Naive thymus-derived CD8-positive, alpha-beta T cell (primary cell): ENCODE data around the gene GAS7. TPM values are rescaled to one million over a fixed set of nuclear protein-coding genes. Genes with fewer than 3 reads are reported as not detected.
"Not testable (repeated sequence)": the region's sequence is repeated elsewhere in the genome, so short reads cannot be mapped to it uniquely, and the experiment has no call there.

Source experiments
- ATAC-seq, 2 donors: fragments of 150-1000 bp; cut with Tn5 transposase in 1 of 2; sonication (Bioruptor Pico), chemical (Tn5 transposase) in 1 of 2; 1 replicate in 1 of 2; 2 replicates in 1 of 2; pipeline ENCODE4 v1.10.0; 2021; ENCODE audit warnings: mild to moderate bottlenecking in 2 of 2, moderate library complexity in 2 of 2
- POLR2A ChIA-PET: fragments of 350-600 bp; sonication (Branson Sonifier 250); formaldehyde crosslinking; loops from one replicate; lab custom pipeline; 2021; ENCODE audit warnings: antibody characterized with exemption; lab: Charles Lee
- DNase-seq, 10 donors: peaks; one replicate each; pipeline versions ENCODE4 v3.0.0 to v3.0.0-alpha.2; 2020 to 2022
- H3K27ac Mint-ChIP-seq, 10 donors: one replicate each; pipeline ENCODE4 v1.8.0; 2020 to 2022; ENCODE audit warnings: mild to moderate bottlenecking in 10 of 10, mixed read lengths in 10 of 10, moderate library complexity in 4 of 10, inconsistent platforms in 1 of 10
- H3K27me3 Mint-ChIP-seq, 5 donors: one replicate each; pipeline ENCODE4 v1.8.0; 2021 to 2022; ENCODE audit warnings: mixed read lengths in 5 of 5
- H3K36me3 Mint-ChIP-seq, 3 donors: one replicate each; pipeline ENCODE4 v1.8.0; 2020 to 2022; ENCODE audit warnings: mixed read lengths in 3 of 3, mild to moderate bottlenecking in 2 of 3, inconsistent platforms in 1 of 3
- H3K4me1 Mint-ChIP-seq, 4 donors: one replicate each; pipeline ENCODE4 v1.8.0; 2021 to 2022; ENCODE audit warnings: mixed read lengths in 4 of 4
- H3K4me3 Mint-ChIP-seq, 10 donors: one replicate each; pipeline ENCODE4 v1.8.0; 2020 to 2022; ENCODE audit warnings: mild to moderate bottlenecking in 10 of 10, mixed read lengths in 10 of 10, moderate library complexity in 6 of 10, inconsistent platforms in 1 of 10
- H3K9me3 Mint-ChIP-seq, 9 donors: one replicate each; pipeline ENCODE4 v1.8.0; 2020 to 2022; ENCODE audit warnings: mixed read lengths in 9 of 9, mild to moderate bottlenecking in 3 of 9, inconsistent platforms in 1 of 9, moderate library complexity in 1 of 9
- polyA plus RNA-seq, 3 donors: library from polyadenylated mRNA; unstranded; fragments of 300-500 nt; fragmentation: Illumina TruSeq; gene quantifications; one replicate each; pipeline ENCODE4 v1.2.3, GENCODE V29; 2021
- total RNA-seq, 8 experiments: library from RNA in 2 of 8; stranded (reverse) in 2 of 8; gene quantifications; one replicate each; pipeline ENCODE4 v1.2.3 and lab custom pipeline; 2021 to 2026

Gene GAS7
- total and polyA plus RNA-seq, 5 experiments from 2014 or later = 0.05 to 2.1 (median 1.4) TPM; not detected in 1

- H3K9me3 Mint-ChIP-seq = peaks cover 0 to 5% (median 0%) of the 10 kb centered on the region in 9 donors
- no peak for ATAC-seq
- no peak overlapping the region for H3K4me3 Mint-ChIP-seq
- no peaks in the 10 kb centered on the region for H3K36me3 Mint-ChIP-seq
- DNase-seq = no peak
- H3K27ac Mint-ChIP-seq = peak overlapping the region in 1 of 10 donors; percentile 38
- H3K27me3 Mint-ChIP-seq = peaks cover 0 to 5% (median 0%) of the 10 kb centered on the region in 5 donors
- POLR2A ChIA-PET = no interaction called here
- H3K4me1 Mint-ChIP-seq = peaks cover 5 to 43% (median 15%) of the 10 kb centered on the region in 4 donors
Measured at GRCh38 chr17:10058921-10059683, 139.3 kb downstream of the GAS7 start.

- H3K9me3 Mint-ChIP-seq, ATAC-seq, H3K27ac Mint-ChIP-seq, H3K4me3 Mint-ChIP-seq, DNase-seq, H3K36me3 Mint-ChIP-seq, H3K27me3 Mint-ChIP-seq, POLR2A ChIA-PET: not testable (repeated sequence)
- peaks cover 0 to 33% (median 2%) of the 10 kb centered on the region in 4 donors for H3K4me1 Mint-ChIP-seq
Measured at GRCh38 chr17:10057466-10057865, 140.9 kb downstream of the GAS7 start.

GRCh38 chr17:10055262-10055975 is 143.0 kb downstream of the GAS7 start:
- POLR2A ChIA-PET = no interaction called here
- DNase-seq = no peak
- Mint-ChIP-seq H3K27ac (peak overlapping the region in 1 of 10 donors; percentile 6), H3K27me3 (peaks cover 0 to 13% (median 0%) of the 10 kb centered on the region in 5 donors), H3K9me3 (peaks cover 0 to 5% (median 0%) of the 10 kb centered on the region in 9 donors), H3K4me1 (peaks cover 0 to 44% (median 5%) of the 10 kb centered on the region in 4 donors), H3K36me3 (no peaks in the 10 kb centered on the region), H3K4me3 (no peak overlapping the region)
- no peak for ATAC-seq

DNA sequence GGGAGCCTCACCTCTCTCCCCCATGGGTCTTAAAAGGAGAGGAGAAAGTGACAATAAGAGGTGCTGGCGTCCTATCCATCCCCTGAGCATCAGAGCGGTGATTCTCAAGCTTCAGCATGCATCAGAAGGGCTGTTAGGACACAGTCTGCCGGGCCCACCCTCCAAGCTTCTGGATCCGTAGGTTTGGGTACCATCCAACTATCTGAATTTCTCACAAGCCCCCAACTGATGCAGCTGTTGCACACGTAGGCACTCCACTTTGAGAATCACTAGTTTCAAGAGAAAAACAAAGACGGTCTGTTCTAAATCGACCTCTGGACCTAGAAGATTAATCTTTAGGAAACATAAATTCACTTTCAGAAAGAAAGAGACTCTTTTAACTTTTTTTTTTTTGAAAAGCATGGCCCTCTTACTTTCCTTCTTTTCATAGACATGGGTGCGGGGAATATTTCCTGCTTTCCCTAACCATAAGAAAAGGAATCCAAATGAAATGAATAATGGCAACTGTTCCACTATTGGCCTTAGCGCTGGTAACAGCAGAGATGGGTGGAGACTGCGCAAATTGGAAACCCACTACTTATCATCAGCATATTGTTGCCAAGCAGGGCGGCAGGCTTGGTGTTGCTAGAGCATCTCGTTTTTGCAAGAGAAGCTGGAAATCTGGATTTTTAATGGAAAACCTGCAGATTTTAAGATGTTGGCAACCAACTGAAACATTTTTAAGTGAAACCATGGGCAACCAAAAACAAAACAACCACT is 144.4 kb downstream of the GAS7 start:
- Mint-ChIP-seq H3K27me3 (peaks cover 0 to 13% (median 0%) of the 10 kb centered on the region in 5 donors), H3K4me3 (no peak overlapping the region), H3K36me3 (no peaks in the 10 kb centered on the region), H3K27ac (no peak overlapping the region), H3K4me1 (peaks cover 0 to 39% (median 5%) of the 10 kb centered on the region in 4 donors), H3K9me3 (peaks cover 0 to 5% (median 0%) of the 10 kb centered on the region in 9 donors)
- no peak for ATAC-seq
- POLR2A ChIA-PET = no interaction called here
- no peak for DNase-seq

DNA sequence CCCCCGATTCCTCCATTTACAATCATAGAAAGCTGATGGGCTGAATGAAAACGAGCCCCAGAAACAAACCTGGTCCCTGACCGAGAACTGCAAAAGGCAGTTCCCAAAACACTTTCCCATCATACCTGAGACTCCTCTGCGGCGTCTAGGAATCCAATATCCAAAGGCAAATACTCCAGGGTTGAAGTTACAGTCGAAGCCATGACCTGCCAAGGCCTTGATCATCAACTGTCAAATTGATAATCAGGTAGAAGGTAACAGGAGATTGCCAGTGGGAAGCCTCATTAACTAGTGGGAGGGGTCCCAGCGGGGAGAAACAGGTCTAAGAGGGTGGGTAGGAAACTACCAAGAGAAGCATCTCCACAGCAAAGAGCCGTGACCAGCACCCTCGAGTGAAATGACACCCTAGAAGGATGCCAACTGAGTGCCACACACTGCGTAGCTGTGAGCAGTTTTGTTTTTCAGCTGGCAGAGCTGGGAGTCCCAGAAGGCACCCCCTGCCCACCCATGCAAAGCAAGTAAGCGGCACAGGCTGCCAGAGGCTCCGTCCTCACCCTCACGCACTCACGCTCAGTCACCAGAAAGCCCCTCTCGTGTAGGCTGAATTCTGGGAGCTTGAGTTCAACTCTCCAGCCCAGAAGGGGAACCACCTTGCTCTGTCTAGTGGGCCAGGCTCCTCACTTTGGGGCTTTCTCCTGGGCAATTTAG is 146.1 kb downstream of the GAS7 start:
- Mint-ChIP-seq H3K27ac (peak overlapping the region in 1 of 10 donors; percentile 76), H3K4me3 (peak overlapping the region in 1 of 10 donors; percentile 3), H3K36me3 (no peaks in the 10 kb centered on the region), H3K27me3 (peaks cover 0 to 13% (median 0%) of the 10 kb centered on the region in 5 donors), H3K4me1 (peaks cover 0 to 40% (median 6%) of the 10 kb centered on the region in 4 donors), H3K9me3 (peaks cover 0 to 5% (median 0%) of the 10 kb centered on the region in 9 donors)
- ATAC-seq (peak in 1 of 2 donors; percentile 57), DNase-seq (peak in 1 of 10 donors; percentile 33)
- POLR2A ChIA-PET = no interaction called here

DNA sequence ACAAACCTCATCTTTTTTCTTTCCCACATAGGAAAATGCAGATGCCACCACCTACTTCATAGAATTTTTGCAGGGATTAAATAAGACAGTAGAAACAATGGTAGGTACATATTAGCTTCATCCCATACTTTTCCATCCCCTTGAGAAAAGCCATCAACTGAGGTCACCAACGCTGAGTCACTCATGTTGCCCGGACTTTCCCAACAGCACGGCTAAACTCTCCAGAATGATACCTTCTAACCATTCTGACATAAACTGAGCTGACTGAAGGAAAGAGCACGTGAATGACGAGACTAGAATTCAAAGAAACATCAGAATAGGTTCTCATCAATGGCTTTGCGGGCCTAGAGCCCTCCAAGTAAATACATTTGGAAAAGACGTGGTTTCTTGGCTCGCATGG is 147.3 kb downstream of the GAS7 start:
- H3K27me3 Mint-ChIP-seq = peaks cover 0 to 13% (median 0%) of the 10 kb centered on the region in 5 donors
- H3K4me1 Mint-ChIP-seq = peaks cover 0 to 49% (median 9%) of the 10 kb centered on the region in 4 donors
- peak overlapping the region in 1 of 10 donors; percentile 66 for H3K27ac Mint-ChIP-seq
- POLR2A ChIA-PET = no interaction called here
- ATAC-seq = no peak
- peak overlapping the region in 2 of 10 donors; percentile 22 to 34 for H3K4me3 Mint-ChIP-seq
- H3K36me3 Mint-ChIP-seq = peaks cover 0 to under 1% (median 0%) of the 10 kb centered on the region in 3 donors
- DNase-seq = no peak
- peaks cover 0 to 5% (median 0%) of the 10 kb centered on the region in 9 donors for H3K9me3 Mint-ChIP-seq

DNA sequence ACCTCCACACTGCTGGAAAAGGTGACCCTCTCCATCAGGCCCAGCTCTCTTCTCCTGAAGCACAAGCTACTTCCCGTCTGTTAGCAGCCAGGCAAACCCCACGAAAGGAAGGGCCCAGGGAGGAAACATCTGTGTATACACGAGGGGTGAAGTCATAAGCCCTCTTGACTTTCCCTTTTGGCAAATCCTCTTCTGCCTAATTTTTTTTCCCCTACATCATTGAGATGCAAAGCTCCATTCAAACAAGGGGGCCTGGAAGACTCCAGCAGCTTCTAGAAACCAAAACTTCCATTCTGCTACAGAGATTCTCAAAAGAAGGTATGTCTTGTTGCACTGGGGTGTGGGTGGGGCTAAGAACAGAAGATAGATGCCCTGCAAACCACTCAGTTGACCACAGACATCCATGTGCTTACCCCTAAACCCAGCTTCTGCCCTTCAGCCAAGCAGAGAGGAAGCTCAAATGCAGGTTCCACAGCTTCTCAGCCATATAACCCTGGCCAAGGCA is 147.8 kb downstream of the GAS7 start:
- H3K4me3 Mint-ChIP-seq = peak overlapping the region in 2 of 10 donors; percentile 22 to 34
- H3K4me1 Mint-ChIP-seq = peaks cover 0 to 54% (median 10%) of the 10 kb centered on the region in 4 donors
- ATAC-seq (no peak), DNase-seq (no peak)
- H3K27me3 Mint-ChIP-seq = peaks cover 0 to 13% (median 0%) of the 10 kb centered on the region in 5 donors
- peaks cover 0 to 5% (median 0%) of the 10 kb centered on the region in 9 donors for H3K9me3 Mint-ChIP-seq
- POLR2A ChIA-PET = no interaction called here
- H3K36me3 Mint-ChIP-seq = peaks cover 0 to 1% (median 0%) of the 10 kb centered on the region in 3 donors
- H3K27ac Mint-ChIP-seq = peak overlapping the region in 1 of 10 donors; percentile 66

- POLR2A ChIA-PET = no interaction called here
- no peaks in the 10 kb centered on the region for H3K9me3 Mint-ChIP-seq
- ATAC-seq (no peak), DNase-seq (no peak)
- H3K36me3 Mint-ChIP-seq = peaks cover 0 to 1% (median 0%) of the 10 kb centered on the region in 3 donors
- H3K27ac Mint-ChIP-seq = no peak overlapping the region
- H3K4me1 Mint-ChIP-seq = peaks cover 0 to 56% (median 9%) of the 10 kb centered on the region in 4 donors
- peaks cover 0 to 13% (median 0%) of the 10 kb centered on the region in 5 donors for H3K27me3 Mint-ChIP-seq
- no peak overlapping the region for H3K4me3 Mint-ChIP-seq
Measured at GRCh38 chr17:10048629-10049350, 149.6 kb downstream of the GAS7 start.

GRCh38 chr17:10046786-10047785 is 151.3 kb downstream of the GAS7 start:
- DNase-seq (peak in 1 of 10 donors; percentile 7), ATAC-seq (no peak)
- Mint-ChIP-seq H3K4me3 (peak overlapping the region in 2 of 10 donors; percentile 67 to 79), H3K36me3 (peaks cover 0 to 1% (median 0%) of the 10 kb centered on the region in 3 donors), H3K27me3 (peaks cover 0 to 4% (median 0%) of the 10 kb centered on the region in 5 donors), H3K4me1 (peaks cover 0 to 48% (median 8%) of the 10 kb centered on the region in 4 donors), H3K27ac (peak overlapping the region in 2 of 10 donors; percentile 14 to 75), H3K9me3 (no peaks in the 10 kb centered on the region)
- POLR2A ChIA-PET = no interaction called here
